Measurements from ENCODE around the gene CD46. TPM values are rescaled to one million over a fixed set of nuclear protein-coding genes. Genes with fewer than 3 reads are reported as not detected.

Gene CD46
- total RNA-seq, 1 donor from 2014 or later: 188 TPM

DNA sequence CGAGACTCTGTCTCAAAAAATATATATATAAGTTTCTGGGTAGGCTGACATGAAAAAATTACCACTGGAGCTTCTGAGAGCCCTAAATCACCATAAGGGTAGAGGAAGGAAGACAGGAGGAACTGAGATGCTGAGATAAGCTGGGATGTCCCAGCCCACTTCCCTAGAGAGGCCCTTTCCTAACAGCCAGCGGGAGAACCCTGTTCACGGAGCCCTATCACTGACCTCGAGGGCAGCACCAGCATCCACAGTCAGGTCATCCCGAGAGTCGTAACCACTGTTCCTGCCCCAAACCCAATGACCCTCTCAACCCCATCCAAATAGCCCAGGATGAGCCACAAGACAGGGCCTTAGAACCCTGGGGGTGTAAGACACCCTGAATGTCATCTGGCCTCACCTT, 81.5 kb downstream of the CD46 start:
- no peak for DNase-seq
- Mint-ChIP-seq H3K9me3 (ENCODE audit: unreplicated experiment) (no peaks in the 10 kb centered on the region), H3K4me3 (ENCODE audit: unreplicated experiment) (no peak overlapping the region), H3K36me3 (ENCODE audit: unreplicated experiment) (no peaks in the 10 kb centered on the region), H3K27ac (ENCODE audit: unreplicated experiment) (no peak overlapping the region), H3K27me3 (ENCODE audit: unreplicated experiment) (no peaks in the 10 kb centered on the region), H3K4me1 (ENCODE audit: low read depth, unreplicated experiment) (no peaks in the 10 kb centered on the region)
- TF ChIP-seq, protein P1, sequence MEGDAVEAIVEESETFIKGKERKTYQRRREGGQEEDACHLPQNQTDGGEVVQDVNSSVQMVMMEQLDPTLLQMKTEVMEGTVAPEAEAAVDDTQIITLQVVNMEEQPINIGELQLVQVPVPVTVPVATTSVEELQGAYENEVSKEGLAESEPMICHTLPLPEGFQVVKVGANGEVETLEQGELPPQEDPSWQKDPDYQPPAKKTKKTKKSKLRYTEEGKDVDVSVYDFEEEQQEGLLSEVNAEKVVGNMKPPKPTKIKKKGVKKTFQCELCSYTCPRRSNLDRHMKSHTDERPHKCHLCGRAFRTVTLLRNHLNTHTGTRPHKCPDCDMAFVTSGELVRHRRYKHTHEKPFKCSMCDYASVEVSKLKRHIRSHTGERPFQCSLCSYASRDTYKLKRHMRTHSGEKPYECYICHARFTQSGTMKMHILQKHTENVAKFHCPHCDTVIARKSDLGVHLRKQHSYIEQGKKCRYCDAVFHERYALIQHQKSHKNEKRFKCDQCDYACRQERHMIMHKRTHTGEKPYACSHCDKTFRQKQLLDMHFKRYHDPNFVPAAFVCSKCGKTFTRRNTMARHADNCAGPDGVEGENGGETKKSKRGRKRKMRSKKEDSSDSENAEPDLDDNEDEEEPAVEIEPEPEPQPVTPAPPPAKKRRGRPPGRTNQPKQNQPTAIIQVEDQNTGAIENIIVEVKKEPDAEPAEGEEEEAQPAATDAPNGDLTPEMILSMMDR (IDR thresholded peaks at IDR 0.05; ENCODE audit: partially characterized antibody, unreplicated experiment): no peak

- Mint-ChIP-seq H3K36me3 (ENCODE audit: unreplicated experiment) (no peaks in the 10 kb centered on the region), H3K27ac (ENCODE audit: unreplicated experiment) (no peak overlapping the region), H3K9me3 (ENCODE audit: unreplicated experiment) (no peaks in the 10 kb centered on the region), H3K4me1 (ENCODE audit: low read depth, unreplicated experiment) (no peaks in the 10 kb centered on the region), H3K4me3 (ENCODE audit: unreplicated experiment) (no peak overlapping the region), H3K27me3 (ENCODE audit: unreplicated experiment) (no peaks in the 10 kb centered on the region)
- DNase-seq: no peak
- TF ChIP-seq, protein P1 (IDR thresholded peaks at IDR 0.05; ENCODE audit: partially characterized antibody, unreplicated experiment): no peak
Observed at GRCh38 chr1:207833956-207834660, 82.3 kb downstream of the CD46 start.

DNA sequence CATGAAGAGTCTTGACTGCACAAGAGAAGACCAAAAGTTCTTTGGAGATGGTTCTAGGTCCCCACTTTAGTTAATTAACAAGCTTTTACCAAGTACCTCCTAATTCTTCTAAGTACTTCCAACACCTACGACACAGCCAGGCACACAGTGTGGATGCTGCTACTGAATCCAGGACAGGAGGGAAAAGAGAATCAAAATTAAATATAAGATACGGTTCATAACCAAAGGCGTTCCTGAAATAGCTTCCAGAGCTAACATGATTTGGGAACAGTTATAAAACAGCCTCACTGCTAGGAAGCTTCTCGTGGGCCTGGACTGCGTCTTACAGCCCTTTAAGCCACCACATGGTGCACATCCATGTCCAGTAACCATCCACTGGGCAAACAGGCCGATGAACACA, 84.1 kb downstream of the CD46 start:
- Mint-ChIP-seq H3K4me1 (ENCODE audit: low read depth, unreplicated experiment) (no peaks in the 10 kb centered on the region), H3K4me3 (ENCODE audit: unreplicated experiment) (no peak overlapping the region), H3K27me3 (ENCODE audit: unreplicated experiment) (no peaks in the 10 kb centered on the region), H3K9me3 (ENCODE audit: unreplicated experiment) (no peaks in the 10 kb centered on the region), H3K27ac (ENCODE audit: unreplicated experiment) (no peak overlapping the region), H3K36me3 (ENCODE audit: unreplicated experiment) (no peaks in the 10 kb centered on the region)
- TF ChIP-seq, protein P1 (IDR thresholded peaks at IDR 0.05; ENCODE audit: partially characterized antibody, unreplicated experiment): no peak
- DNase-seq: no peak

DNA sequence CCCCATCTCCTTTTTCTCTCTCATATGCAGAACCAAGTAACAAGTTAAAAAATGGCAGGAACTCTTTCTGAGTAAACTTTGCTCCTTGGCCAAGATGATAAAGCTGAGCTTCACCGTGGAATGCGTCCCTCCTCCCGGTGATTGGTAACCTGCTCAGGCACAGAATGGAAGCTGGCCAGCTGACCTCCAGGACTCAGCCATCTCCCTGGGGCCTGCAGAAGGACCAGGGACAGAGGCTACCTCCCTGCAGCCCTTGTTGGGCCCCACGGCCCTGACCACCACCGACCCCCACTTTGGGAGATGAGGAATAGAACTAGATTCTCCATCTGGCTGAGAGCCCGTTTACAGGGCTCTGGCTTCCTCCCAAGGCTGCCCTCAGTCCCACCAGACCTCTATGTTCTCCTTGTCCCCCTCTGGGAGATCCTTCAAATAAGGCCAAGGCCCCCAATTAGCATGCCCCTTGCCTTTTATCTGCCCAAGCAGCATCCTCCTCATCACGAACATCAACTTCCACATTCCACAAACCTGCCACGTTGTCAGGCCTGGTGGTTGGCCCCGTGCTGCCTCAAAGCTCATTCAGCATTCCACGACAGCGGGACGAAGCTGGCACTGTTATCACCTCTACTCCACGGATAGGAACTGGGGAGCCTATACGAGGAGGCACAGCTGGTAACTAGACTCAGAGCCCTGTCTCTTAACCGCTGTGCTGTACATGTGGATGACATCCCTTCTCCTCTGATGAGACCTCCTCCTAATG, 84.9 kb downstream of the CD46 start:
- Mint-ChIP-seq H3K27ac (ENCODE audit: unreplicated experiment) (no peak overlapping the region), H3K9me3 (ENCODE audit: unreplicated experiment) (no peaks in the 10 kb centered on the region)

More for the DNA sequence above, 84.9 kb downstream of the CD46 start:
- TF ChIP-seq, protein P1 (IDR thresholded peaks at IDR 0.05; ENCODE audit: partially characterized antibody, unreplicated experiment): no peak
- DNase-seq: no peak
- no peak overlapping the region for H3K4me3 Mint-ChIP-seq (ENCODE audit: unreplicated experiment)
- no peaks in the 10 kb centered on the region for H3K36me3 Mint-ChIP-seq (ENCODE audit: unreplicated experiment)
- H3K27me3 Mint-ChIP-seq (ENCODE audit: unreplicated experiment): no peaks in the 10 kb centered on the region
- H3K4me1 Mint-ChIP-seq (ENCODE audit: low read depth, unreplicated experiment): no peaks in the 10 kb centered on the region
